Measurements from ENCODE around the gene AGAP1. TPM values are rescaled to one million over a fixed set of nuclear protein-coding genes. Genes with fewer than 3 reads are reported as not detected.
"Not testable (repeated sequence)": the region's sequence is repeated elsewhere in the genome, so short reads cannot be mapped to it uniquely, and the experiment has no call there.

AGAP1 gene
- total RNA-seq, 2 donors from 2014 or later = 32.8 to 34.7 TPM

- no peak for TF ChIP-seq CTCF (conservative IDR thresholded peaks at IDR 0.05)
- Histone ChIP-seq H3K9ac (ENCODE audit: extremely low read depth, low read length, poor library complexity, severe bottlenecking) (no peak overlapping the region), H3K36me3 (ENCODE audit: control insufficient read depth, insufficient read depth, low read length) (no peaks in the 10 kb centered on the region), H3K4me1 (ENCODE audit: control insufficient read depth, insufficient read depth, low read length) (no peaks in the 10 kb centered on the region), H3K27me3 (ENCODE audit: control insufficient read depth, insufficient read depth, low read length, poor library complexity, severe bottlenecking) (no peaks in the 10 kb centered on the region), H3K27ac (ENCODE audit: low read depth, low read length) (no peak overlapping the region), H3K4me3 (ENCODE audit: low read length) (no peak overlapping the region), H3K9me3 (ENCODE audit: control insufficient read depth, low read length) (no peaks in the 10 kb centered on the region)
- WGBS, 2 experiments (ENCODE audit: insufficient coverage in 1 of 2, insufficient read length in 1 of 2) = 90 to 95% methylated on average over 9 to 12 of the region's 12 CpGs
- Mint-ChIP-seq H3K27ac (no peak overlapping the region), H3K27me3 (ENCODE audit: insufficient read depth) (no peaks in the 10 kb centered on the region), H3K4me1 (peaks cover 10% of the 10 kb centered on the region), H3K36me3 (ENCODE audit: low read depth) (peaks cover 7% of the 10 kb centered on the region), H3K4me3 (no peak overlapping the region), H3K9me3 (peaks cover 18% of the 10 kb centered on the region)
- DNase-seq = no peak
Measured at GRCh38 chr2:235601960-235602704, 108.3 kb downstream of the AGAP1 start.

- not testable (repeated sequence) for H3K36me3 Mint-ChIP-seq (ENCODE audit: low read depth); H3K27ac Mint-ChIP-seq; DNase-seq; H3K36me3 ChIP-seq (ENCODE audit: control insufficient read depth, insufficient read depth, low read length); H3K9ac ChIP-seq (ENCODE audit: extremely low read depth, low read length, poor library complexity, severe bottlenecking); H3K27me3 Mint-ChIP-seq (ENCODE audit: insufficient read depth); H3K4me3 ChIP-seq (ENCODE audit: low read length); H3K4me3 Mint-ChIP-seq; H3K4me1 ChIP-seq (ENCODE audit: control insufficient read depth, insufficient read depth, low read length); H3K27me3 ChIP-seq (ENCODE audit: control insufficient read depth, insufficient read depth, low read length, poor library complexity, severe bottlenecking); H3K27ac ChIP-seq (ENCODE audit: low read depth, low read length); H3K9me3 ChIP-seq (ENCODE audit: control insufficient read depth, low read length)
- WGBS, 2 experiments (ENCODE audit: insufficient coverage in 1 of 2, insufficient read length in 1 of 2) = 75 to 82% methylated on average over 6 to 7 of the region's 7 CpGs
- peaks cover 18% of the 10 kb centered on the region for H3K9me3 Mint-ChIP-seq
- H3K4me1 Mint-ChIP-seq = peaks cover 10% of the 10 kb centered on the region
Measured at GRCh38 chr2:235602971-235603370, 109.1 kb downstream of the AGAP1 start.

GRCh38 chr2:235603659-235604058 lies 109.8 kb downstream of the AGAP1 start:
- H3K4me1 Mint-ChIP-seq = peaks cover 10% of the 10 kb centered on the region

More at GRCh38 chr2:235603659-235604058, 109.8 kb downstream of the AGAP1 start:
- 92 to 97% methylated on average over 5 to 8 of the region's 8 CpGs for WGBS, 2 experiments (ENCODE audit: insufficient coverage in 1 of 2, insufficient read length in 1 of 2)
- no peak for DNase-seq
- H3K36me3 Mint-ChIP-seq (ENCODE audit: low read depth) = peaks cover 7% of the 10 kb centered on the region
- H3K27ac Mint-ChIP-seq = no peak overlapping the region
- no peak overlapping the region for H3K4me3 ChIP-seq (ENCODE audit: low read length)
- no peak overlapping the region for H3K9ac ChIP-seq (ENCODE audit: extremely low read depth, low read length, poor library complexity, severe bottlenecking)
- no peak overlapping the region for H3K27ac ChIP-seq (ENCODE audit: low read depth, low read length)
- no peaks in the 10 kb centered on the region for H3K9me3 ChIP-seq (ENCODE audit: control insufficient read depth, low read length)
- H3K27me3 Mint-ChIP-seq (ENCODE audit: insufficient read depth) = no peaks in the 10 kb centered on the region
- no peaks in the 10 kb centered on the region for H3K27me3 ChIP-seq (ENCODE audit: control insufficient read depth, insufficient read depth, low read length, poor library complexity, severe bottlenecking)
- H3K36me3 ChIP-seq (ENCODE audit: control insufficient read depth, insufficient read depth, low read length) = no peaks in the 10 kb centered on the region
- TF ChIP-seq CTCF (conservative IDR thresholded peaks at IDR 0.05) = no peak
- H3K4me3 Mint-ChIP-seq = no peak overlapping the region
- no peaks in the 10 kb centered on the region for H3K4me1 ChIP-seq (ENCODE audit: control insufficient read depth, insufficient read depth, low read length)
- H3K9me3 Mint-ChIP-seq = peaks cover 18% of the 10 kb centered on the region

All from endodermal cell (in vitro differentiated cells).